H1 (cell line): ENCODE results near the gene SVIL. TPM values are rescaled to one million over a fixed set of nuclear protein-coding genes. Genes with fewer than 3 reads are reported as not detected.

Experiments
- CTCF ChIA-PET: fragments of 300-600 bp; sonication (Branson Sonifier 250); formaldehyde crosslinking; loops from one replicate; lab custom pipeline; 2021; ENCODE audit not compliant: partially characterized antibody; lab: Charles Lee
- POLR2A ChIA-PET: fragments of 300-600 bp; sonication (Branson Sonifier 250); formaldehyde crosslinking; loops from one replicate; lab custom pipeline; 2021; ENCODE audit warnings: inconsistent platforms; ENCODE audit not compliant: partially characterized antibody; lab: Charles Lee
- DNase-seq, 2 experiments: peaks; one replicate each; pipeline versions ENCODE4 v3.0.0 to v3.0.0-alpha.2; 2010 to 2022; ENCODE audit warnings: low spot score in 2 of 2, low read depth in 1 of 2, mixed read lengths in 1 of 2
- FAIRE-seq: peaks from 2 replicates; lab custom pipeline; 2011; peaks lifted over from hg19 to GRCh38; lab: Jason Lieb, UNC
- H2AFZ ChIP-seq: 2 replicates; pipeline ENCODE4 v1.8.1; 2012; ENCODE audit warnings: low read length, inconsistent platforms
- H2AK5ac ChIP-seq: 2 replicates; pipeline ENCODE4 v1.6.1; 2013; ENCODE audit warnings: low read depth, low read length
- H2BK120ac ChIP-seq: replicated peaks from 2 replicates; pipeline ENCODE3; 2013; ENCODE audit warnings: low read depth, low read length, inconsistent platforms
- H2BK12ac ChIP-seq: 2 replicates; pipeline ENCODE4 v1.6.1; 2013; ENCODE audit warnings: low read depth, low read length
- H2BK15ac ChIP-seq: 2 replicates; pipeline ENCODE4 v1.6.1; 2013; ENCODE audit warnings: low read length
- H2BK20ac ChIP-seq: 2 replicates; pipeline ENCODE4 v1.6.1; 2013; ENCODE audit warnings: low read length
- H2BK5ac ChIP-seq: 2 replicates; pipeline ENCODE4 v1.6.1; 2013; ENCODE audit warnings: low read depth, low read length
- H3K14ac ChIP-seq: 2 replicates; pipeline ENCODE4 v1.6.1; 2013; ENCODE audit warnings: inconsistent platforms; ENCODE audit not compliant: insufficient read length
- H3K18ac ChIP-seq: 2 replicates; pipeline ENCODE4 v1.6.1; 2013; ENCODE audit warnings: low read length; ENCODE audit errors: extremely low read depth
- H3K23ac ChIP-seq: 2 replicates; pipeline ENCODE4 v1.6.1; 2013; ENCODE audit warnings: inconsistent platforms; ENCODE audit not compliant: insufficient read length
- H3K23me2 ChIP-seq: 2 replicates; pipeline ENCODE4 v1.6.1; 2013; ENCODE audit warnings: low read depth, low read length
- H3K27ac ChIP-seq: 2 replicates; pipeline ENCODE4 v1.6.1; 2011; ENCODE audit warnings: low read depth, low read length, inconsistent platforms
- H3K27me3 ChIP-seq, 4 experiments: replicated peaks in 1 of 4; 1 replicate in 1 of 4; 2 replicates in 3 of 4; pipeline versions ENCODE4 v1.6.1 to v1.8.1; 2011 to 2013; ENCODE audit warnings: low read length in 3 of 4, mild to moderate bottlenecking in 3 of 4, inconsistent platforms in 2 of 4, mixed read lengths in 2 of 4, moderate library complexity in 1 of 4; ENCODE audit not compliant: control insufficient read depth in 3 of 4, insufficient read depth in 3 of 4; ENCODE audit errors: extremely low read depth in 1 of 4
- H3K36me3 ChIP-seq, 4 experiments: 2 replicates each; pipeline versions ENCODE4 v1.6.1 to v1.8.1; 2011 to 2013; ENCODE audit warnings: mild to moderate bottlenecking in 4 of 4, low read length in 3 of 4, moderate library complexity in 2 of 4, control low read depth in 1 of 4, inconsistent platforms in 1 of 4; ENCODE audit not compliant: insufficient read depth in 4 of 4, control insufficient read depth in 2 of 4
- H3K4ac ChIP-seq: replicated peaks from 2 replicates; pipeline ENCODE3; 2013; ENCODE audit warnings: low read length, low read depth, mixed read lengths, inconsistent platforms; ENCODE audit not compliant: insufficient read length
- H3K4me1 ChIP-seq, 4 experiments: replicated peaks in 1 of 4; 1 replicate in 1 of 4; 2 replicates in 3 of 4; pipeline versions ENCODE4 v1.6.1 to v1.8.1; 2011 to 2013; ENCODE audit warnings: low read length in 3 of 4, inconsistent platforms in 2 of 4, mixed read lengths in 1 of 4; ENCODE audit not compliant: insufficient read depth in 4 of 4, control insufficient read depth in 3 of 4
- H3K4me2 ChIP-seq, 2 experiments: 2 replicates each; pipeline versions ENCODE4 v1.6.1 to v1.8.1; 2011 to 2013; ENCODE audit warnings: low read depth in 2 of 2, low read length in 2 of 2, control low read depth in 1 of 2, inconsistent platforms in 1 of 2, mild to moderate bottlenecking in 1 of 2; ENCODE audit not compliant: insufficient read depth in 1 of 2
- H3K4me3 ChIP-seq, 4 experiments: fragments of 200-600, 300-600 bp in 1 of 4; sonication (generic), shearing (Covaris generic), sonication (Bioruptor Twin) in 1 of 4; 2 replicates each; pipeline versions ENCODE4 v1.5.1 to v1.8.1; 2011 to 2016; ENCODE audit warnings: low read length in 4 of 4, low read depth in 3 of 4, control low read depth in 2 of 4, inconsistent platforms in 2 of 4, mild to moderate bottlenecking in 2 of 4, mixed read lengths in 1 of 4, moderate library complexity in 1 of 4; ENCODE audit not compliant: insufficient read depth in 2 of 4; ENCODE audit errors: extremely low read depth in 1 of 4
- H3K56ac ChIP-seq: replicated peaks from 2 replicates; pipeline ENCODE3; 2013; ENCODE audit warnings: low read depth, mild to moderate bottlenecking, mixed read lengths, low read length, inconsistent platforms; ENCODE audit not compliant: insufficient read length
- H3K79me1 ChIP-seq: 2 replicates; pipeline ENCODE4 v1.6.1; 2013; ENCODE audit warnings: low read depth, low read length, control low read depth
- H3K79me2 ChIP-seq, 2 experiments: 2 replicates each; pipeline versions ENCODE4 v1.6.1 to v1.8.1; 2012 to 2013; ENCODE audit warnings: low read length in 2 of 2, mild to moderate bottlenecking in 2 of 2, inconsistent platforms in 1 of 2; ENCODE audit not compliant: insufficient read depth in 2 of 2, control insufficient read depth in 1 of 2
- H3K9ac ChIP-seq, 4 experiments: replicated peaks in 1 of 4; 1 replicate in 1 of 4; 2 replicates in 3 of 4; pipeline versions ENCODE4 v1.6.1 to v1.8.1; 2011 to 2013; ENCODE audit warnings: low read depth in 3 of 4, low read length in 3 of 4, control low read depth in 2 of 4, mild to moderate bottlenecking in 2 of 4, moderate library complexity in 2 of 4, inconsistent platforms in 1 of 4; ENCODE audit errors: extremely low read depth in 1 of 4
- H3K9me3 ChIP-seq, 2 experiments: 2 replicates each; pipeline versions ENCODE4 v1.6.1 to v1.8.1; 2012 to 2013; ENCODE audit warnings: mild to moderate bottlenecking in 2 of 2, moderate library complexity in 2 of 2, control low read depth in 1 of 2, inconsistent platforms in 1 of 2, low read depth in 1 of 2, low read length in 1 of 2, mixed read lengths in 1 of 2; ENCODE audit not compliant: insufficient read depth in 2 of 2
- H4K20me1 ChIP-seq, 2 experiments: replicated peaks in 1 of 2; 2 replicates each; pipeline versions ENCODE3 to v1.8.1; 2011 to 2013; ENCODE audit warnings: inconsistent platforms in 2 of 2, low read length in 2 of 2, mild to moderate bottlenecking in 1 of 2; ENCODE audit not compliant: insufficient read depth in 2 of 2, control insufficient read depth in 1 of 2
- H4K5ac ChIP-seq: 2 replicates; pipeline ENCODE4 v1.6.1; 2013; ENCODE audit warnings: low read length, low read depth, mixed read lengths, inconsistent platforms; ENCODE audit not compliant: insufficient read length
- H4K8ac ChIP-seq: 2 replicates; pipeline ENCODE4 v1.8.0; 2013; ENCODE audit warnings: mild to moderate bottlenecking, moderate library complexity, low read length, inconsistent platforms; ENCODE audit not compliant: insufficient read depth; ENCODE audit errors: extremely low read depth
- H4K91ac ChIP-seq: replicated peaks from 2 replicates; pipeline ENCODE3; 2013; ENCODE audit warnings: low read length, mixed read lengths, inconsistent platforms; ENCODE audit not compliant: insufficient read length
- EP300 ChIP-seq, 2 experiments: IDR thresholded peaks; 1 replicate in 1 of 2; 2 replicates in 1 of 2; pipeline ENCODE4 v1.6.1; 2011 to 2012; ENCODE audit warnings: low read depth in 2 of 2, low read length in 2 of 2, mild to moderate bottlenecking in 2 of 2, borderline replicate concordance in 1 of 2, inconsistent platforms in 1 of 2, moderate library complexity in 1 of 2
- ZNF274 ChIP-seq: IDR thresholded peaks from 2 replicates; pipeline ENCODE4 v1.7.0; 2012; ENCODE audit warnings: low read length, borderline replicate concordance; ENCODE audit errors: extremely low read depth
- WGBS, 2 experiments: shearing (Covaris generic) in 1 of 2; methylation state at CpG; one replicate each; pipeline versions ENCODE4 v1.1.6 to v1.1.7; 2013 to 2015; ENCODE audit warnings: low lambda C conversion rate in 2 of 2, mixed read lengths in 2 of 2, inconsistent platforms in 1 of 2, low coverage in 1 of 2, missing lambda C conversion rate in 1 of 2; ENCODE audit not compliant: insufficient replicate concordance in 2 of 2, insufficient coverage in 1 of 2, insufficient read length in 1 of 2; ENCODE audit errors: extremely low coverage in 1 of 2, missing lambda C conversion rate in 1 of 2; 5-methylcytosine and 5-hydroxymethylcytosine counted together
- polyA plus RNA-seq, 7 experiments: library from polyadenylated mRNA; depleted of rRNA in 3 of 7; stranded (reverse) in 5 of 7; unstranded in 2 of 7; fragments of >200 nt in 5 of 7; fragments of 200-250 nt in 2 of 7; gene quantifications; 1 replicate in 5 of 7; 2 replicates in 1 of 7; 4 replicates in 1 of 7; pipeline versions ENCODE4 v1.2.1 to v1.2.3, GENCODE V29; 2011 to 2013; ENCODE audit warnings: missing spikeins in 2 of 7, mixed read lengths in 2 of 7
- total RNA-seq: library from RNA; stranded (reverse); fragmentation: NEBNext Ultra II Directional; extraction: Animal tissue kit (Norgen Biotek cat#: 25700); gene quantifications from 2 replicates; pipeline ENCODE4 v1.2.1, GENCODE V29; 2021
- TF ChIP-seq, protein P1 (sequence below): IDR thresholded peaks from 2 replicates; pipeline ENCODE4 v1.6.1; 2011; ENCODE audit warnings: low read length, improper control_type of control experiment

Gene SVIL
- total and polyA plus RNA-seq, 2 of the 8 experiments (the other 6 are each of a cell fraction or from before 2014, with no cell fraction given), result 4.7 to 15.4 TPM

DNA sequence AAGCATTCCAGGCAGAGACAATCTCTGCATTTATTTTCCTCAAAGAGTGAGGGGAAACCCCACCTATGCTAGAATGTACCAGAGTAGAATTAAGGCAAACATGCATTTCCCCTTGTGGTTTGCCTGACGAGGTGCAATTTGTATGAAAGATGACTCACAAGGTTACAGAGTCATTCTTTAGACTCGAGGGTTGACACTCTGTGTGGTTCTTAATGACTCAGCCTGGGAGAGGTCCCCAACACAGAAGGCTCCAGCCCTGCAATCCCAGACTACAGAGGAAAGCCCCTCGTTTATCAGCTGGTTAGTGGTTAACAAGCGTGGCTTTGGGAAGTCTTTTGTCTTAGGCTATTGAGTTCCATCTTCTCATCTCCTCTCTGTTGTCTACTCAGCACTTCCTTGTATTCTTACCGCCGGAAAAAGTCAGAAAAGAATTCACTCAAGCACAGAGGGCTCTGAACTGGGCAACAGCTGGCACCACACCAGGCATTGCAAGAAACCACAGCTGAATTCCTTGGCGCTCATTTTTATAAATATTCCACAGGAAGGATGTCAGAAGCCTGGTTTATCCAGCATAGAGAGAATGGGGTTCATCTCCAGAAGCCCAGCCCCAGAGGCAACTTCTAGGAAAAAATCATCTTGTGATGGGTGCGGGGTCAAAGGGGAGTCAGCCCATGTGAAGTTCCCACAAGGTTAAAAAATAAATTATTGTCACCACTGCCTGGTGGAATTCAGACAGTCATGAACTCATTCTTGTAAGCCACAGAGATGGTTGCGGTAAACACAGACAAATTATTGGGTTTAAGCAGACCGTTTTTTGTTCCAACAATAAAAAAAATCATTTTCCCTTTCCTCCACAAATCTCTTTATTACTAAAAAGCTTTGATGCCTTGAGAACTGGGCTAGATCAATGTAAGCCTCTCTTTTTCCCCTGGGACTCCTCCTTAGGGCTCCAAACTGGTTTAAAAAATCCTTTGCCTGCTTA, 24.5 kb upstream of the SVIL start:
- Histone ChIP-seq H3K27ac (no peak overlapping the region), H3K23ac (no peak overlapping the region), H3K56ac (no peak overlapping the region), H4K20me1 (no peaks in the 10 kb centered on the region), H2BK15ac (no peak overlapping the region), H4K91ac (no peak overlapping the region), H3K4me3 (no peak overlapping the region), H3K23me2 (no peaks in the 10 kb centered on the region), H4K5ac (no peak overlapping the region), H2AFZ (no peak overlapping the region), H3K4me1 (peaks cover 0 to 4% (median 1%) of the 10 kb centered on the region in 4 experiments; a peak in 3 of 7 replicates), H2AK5ac (no peak overlapping the region), H2BK12ac (no peak overlapping the region), H3K9ac (no peak overlapping the region), H4K8ac (no peak overlapping the region), H3K18ac (no peak overlapping the region), H2BK5ac (no peak overlapping the region), H3K4me2 (no peak overlapping the region), H3K79me2 (no peaks in the 10 kb centered on the region), H3K9me3 (peaks cover 3 to 4% of the 10 kb centered on the region in 2 experiments; a peak in 1 of 4 replicates), H3K36me3 (peaks cover 0 to 16% (median 4%) of the 10 kb centered on the region in 4 experiments; a peak in 4 of 8 replicates), H3K79me1 (no peaks in the 10 kb centered on the region; the same call in 1 of the 2 replicates), H2BK20ac (no peak overlapping the region), H2BK120ac (no peak overlapping the region), H3K4ac (no peak overlapping the region), H3K27me3 (no peaks in the 10 kb centered on the region), H3K14ac (no peak overlapping the region)
- no peak for FAIRE-seq
- DNase-seq, result no peak
- 87% methylated on average over 10 of the region's 10 CpGs; no CpG with 5 or more reads in 1 of the 2 experiments for WGBS, 2 experiments
- CTCF ChIA-PET, result interaction anchor here (0.6 to 1.5 kb wide), 3 partner anchors 17 to 341 kb away, joined by 3 read pairs; no protein-coding TSS in a partner anchor
- POLR2A ChIA-PET, result no interaction called here
- TF ChIP-seq ZNF274, result no peak
- TF ChIP-seq EP300 (IDR thresholded peaks at IDR 0.05; ENCODE audit: borderline replicate concordance in 1 of 2, low read depth in 2 of 2, low read length in 2 of 2), result no peak
- TF ChIP-seq, protein P1, sequence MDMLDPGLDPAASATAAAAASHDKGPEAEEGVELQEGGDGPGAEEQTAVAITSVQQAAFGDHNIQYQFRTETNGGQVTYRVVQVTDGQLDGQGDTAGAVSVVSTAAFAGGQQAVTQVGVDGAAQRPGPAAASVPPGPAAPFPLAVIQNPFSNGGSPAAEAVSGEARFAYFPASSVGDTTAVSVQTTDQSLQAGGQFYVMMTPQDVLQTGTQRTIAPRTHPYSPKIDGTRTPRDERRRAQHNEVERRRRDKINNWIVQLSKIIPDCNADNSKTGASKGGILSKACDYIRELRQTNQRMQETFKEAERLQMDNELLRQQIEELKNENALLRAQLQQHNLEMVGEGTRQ, result no peak
